DND-41 (cell line): ENCODE measurements around the gene HOXC5.

Source experiments
- CTCF ChIP-seq: IDR thresholded peaks from 2 replicates; pipeline ENCODE4 v1.5.1; 2012; ENCODE audit warnings: borderline replicate concordance, low read length, moderate library complexity, mild to moderate bottlenecking; ENCODE audit not compliant: poor library complexity, severe bottlenecking; ENCODE audit errors: extremely low read depth
- EZH2 ChIP-seq: IDR thresholded peaks from 3 replicates; pipeline ENCODE4 v1.6.1; 2012; ENCODE audit warnings: borderline replicate concordance, low read depth, mild to moderate bottlenecking, moderate library complexity, low read length, inconsistent platforms; ENCODE audit not compliant: severe bottlenecking

- TF ChIP-seq CTCF = no peak
- no peak for TF ChIP-seq EZH2
Measured at GRCh38 chr12:54038284-54038870, 5.5 kb downstream of the HOXC5 start.
